ENCODE measurements around the gene STAB1. TPM values are rescaled to one million over a fixed set of nuclear protein-coding genes. Genes with fewer than 3 reads are reported as not detected.
A peak's percentile ranks its signal among the peaks of the same experiment; 100 is the strongest.

Gene STAB1
- total and polyA plus RNA-seq, 2 experiments from 2014 or later: 0.90 to 1.9 TPM

DNA sequence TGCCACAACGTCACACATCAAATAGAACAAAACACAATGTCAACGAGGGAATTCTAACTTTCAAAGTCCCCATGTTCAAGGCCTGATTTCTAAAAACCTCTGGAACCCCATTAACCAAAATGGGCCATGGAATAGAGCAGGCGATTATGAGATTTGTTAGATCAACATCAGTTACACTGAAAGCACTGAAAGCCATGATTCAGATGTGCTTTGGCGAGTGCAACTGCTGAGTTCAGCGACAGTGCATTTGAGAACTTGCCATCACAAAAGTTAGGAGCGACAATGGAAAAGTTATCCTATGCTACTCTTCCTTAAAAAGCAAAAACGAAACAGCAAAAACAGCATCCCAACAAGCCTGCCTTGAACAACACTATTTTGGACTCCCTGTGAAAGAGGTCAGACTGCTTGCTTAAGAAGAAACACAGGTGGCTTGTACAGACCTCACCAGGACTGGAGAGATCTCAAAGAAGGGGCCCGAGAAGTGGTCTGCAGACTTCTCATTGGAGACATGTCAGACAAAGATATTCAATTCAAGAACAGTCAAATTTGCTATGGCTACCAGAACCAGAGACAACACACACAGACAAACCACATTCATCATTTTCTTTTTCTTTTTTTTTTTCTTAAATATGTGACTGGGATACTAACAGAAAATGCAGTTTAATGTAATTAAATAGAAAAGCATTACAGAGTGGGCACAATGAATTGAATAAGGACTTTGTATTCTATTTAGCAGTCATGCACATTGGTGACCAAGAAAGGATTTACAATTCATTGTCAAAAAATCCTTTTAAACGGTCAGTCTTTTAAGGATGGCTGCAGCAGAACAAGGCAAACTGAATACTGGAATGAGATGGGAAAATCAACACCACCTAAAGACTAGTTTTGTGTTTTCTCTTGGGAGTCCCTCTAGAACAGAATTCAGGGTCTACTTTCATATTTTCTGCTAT lies 62.1 kb downstream of the STAB1 start:
- H3K27me3 Mint-ChIP-seq (ENCODE audit: insufficient read depth, low read depth, poor library complexity): peaks cover 2% of the 10 kb centered on the region
- H3K36me3 Mint-ChIP-seq (ENCODE audit: low read depth): peaks cover 31% of the 10 kb centered on the region
- no peak overlapping the region for H3K27ac Mint-ChIP-seq
- H3K36me3 ChIP-seq (ENCODE audit: insufficient read depth): peaks cover 21% of the 10 kb centered on the region
- no peak overlapping the region for H3K4me2 ChIP-seq
- H3K27ac ChIP-seq (ENCODE audit: low read depth): peak overlapping the region; percentile 64; the same call in 1 of the 2 replicates
- no peak overlapping the region for H3K4me3 Mint-ChIP-seq
- peaks cover 7% of the 10 kb centered on the region; the same call in 1 of the 2 replicates for H3K4me1 ChIP-seq (ENCODE audit: insufficient read depth)
- no peaks in the 10 kb centered on the region for H3F3A ChIP-seq (replicated peaks; ENCODE audit: low read depth)
- H2AFZ ChIP-seq: no peak overlapping the region
- H3K9me3 Mint-ChIP-seq: no peaks in the 10 kb centered on the region
- DNase-seq (ENCODE audit: low spot score): no peak
- no peak overlapping the region for H3K4me3 ChIP-seq
- no peak for ATAC-seq
- H3K27me3 ChIP-seq (ENCODE audit: insufficient read depth): no peaks in the 10 kb centered on the region
- TF ChIP-seq ZNF462 (CRISPR knock-in tag; IDR thresholded peaks at IDR 0.05) (no peak), STAT1 (IDR thresholded peaks at IDR 0.05; ENCODE audit: unreplicated experiment) (no peak), NANOG (IDR thresholded peaks at IDR 0.05; ENCODE audit: borderline replicate concordance) (no peak), EZH2 (IDR thresholded peaks at IDR 0.05; ENCODE audit: low read depth, unreplicated experiment) (no peak), ZNF114 (CRISPR knock-in tag; IDR thresholded peaks at IDR 0.05) (no peak), JUNB (IDR thresholded peaks at IDR 0.05; ENCODE audit: unreplicated experiment) (no peak), ZNF331 (CRISPR knock-in tag; IDR thresholded peaks at IDR 0.05; ENCODE audit: low read depth) (no peak)
- TF ChIP-seq, protein P1, sequence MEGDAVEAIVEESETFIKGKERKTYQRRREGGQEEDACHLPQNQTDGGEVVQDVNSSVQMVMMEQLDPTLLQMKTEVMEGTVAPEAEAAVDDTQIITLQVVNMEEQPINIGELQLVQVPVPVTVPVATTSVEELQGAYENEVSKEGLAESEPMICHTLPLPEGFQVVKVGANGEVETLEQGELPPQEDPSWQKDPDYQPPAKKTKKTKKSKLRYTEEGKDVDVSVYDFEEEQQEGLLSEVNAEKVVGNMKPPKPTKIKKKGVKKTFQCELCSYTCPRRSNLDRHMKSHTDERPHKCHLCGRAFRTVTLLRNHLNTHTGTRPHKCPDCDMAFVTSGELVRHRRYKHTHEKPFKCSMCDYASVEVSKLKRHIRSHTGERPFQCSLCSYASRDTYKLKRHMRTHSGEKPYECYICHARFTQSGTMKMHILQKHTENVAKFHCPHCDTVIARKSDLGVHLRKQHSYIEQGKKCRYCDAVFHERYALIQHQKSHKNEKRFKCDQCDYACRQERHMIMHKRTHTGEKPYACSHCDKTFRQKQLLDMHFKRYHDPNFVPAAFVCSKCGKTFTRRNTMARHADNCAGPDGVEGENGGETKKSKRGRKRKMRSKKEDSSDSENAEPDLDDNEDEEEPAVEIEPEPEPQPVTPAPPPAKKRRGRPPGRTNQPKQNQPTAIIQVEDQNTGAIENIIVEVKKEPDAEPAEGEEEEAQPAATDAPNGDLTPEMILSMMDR (conservative IDR thresholded peaks at IDR 0.05; ENCODE audit: low read depth in 2 of 2): no peak
- TF ChIP-seq, protein P2, sequence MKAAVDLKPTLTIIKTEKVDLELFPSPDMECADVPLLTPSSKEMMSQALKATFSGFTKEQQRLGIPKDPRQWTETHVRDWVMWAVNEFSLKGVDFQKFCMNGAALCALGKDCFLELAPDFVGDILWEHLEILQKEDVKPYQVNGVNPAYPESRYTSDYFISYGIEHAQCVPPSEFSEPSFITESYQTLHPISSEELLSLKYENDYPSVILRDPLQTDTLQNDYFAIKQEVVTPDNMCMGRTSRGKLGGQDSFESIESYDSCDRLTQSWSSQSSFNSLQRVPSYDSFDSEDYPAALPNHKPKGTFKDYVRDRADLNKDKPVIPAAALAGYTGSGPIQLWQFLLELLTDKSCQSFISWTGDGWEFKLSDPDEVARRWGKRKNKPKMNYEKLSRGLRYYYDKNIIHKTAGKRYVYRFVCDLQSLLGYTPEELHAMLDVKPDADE (IDR thresholded peaks at IDR 0.05): no peak
- TF ChIP-seq, protein P3, sequence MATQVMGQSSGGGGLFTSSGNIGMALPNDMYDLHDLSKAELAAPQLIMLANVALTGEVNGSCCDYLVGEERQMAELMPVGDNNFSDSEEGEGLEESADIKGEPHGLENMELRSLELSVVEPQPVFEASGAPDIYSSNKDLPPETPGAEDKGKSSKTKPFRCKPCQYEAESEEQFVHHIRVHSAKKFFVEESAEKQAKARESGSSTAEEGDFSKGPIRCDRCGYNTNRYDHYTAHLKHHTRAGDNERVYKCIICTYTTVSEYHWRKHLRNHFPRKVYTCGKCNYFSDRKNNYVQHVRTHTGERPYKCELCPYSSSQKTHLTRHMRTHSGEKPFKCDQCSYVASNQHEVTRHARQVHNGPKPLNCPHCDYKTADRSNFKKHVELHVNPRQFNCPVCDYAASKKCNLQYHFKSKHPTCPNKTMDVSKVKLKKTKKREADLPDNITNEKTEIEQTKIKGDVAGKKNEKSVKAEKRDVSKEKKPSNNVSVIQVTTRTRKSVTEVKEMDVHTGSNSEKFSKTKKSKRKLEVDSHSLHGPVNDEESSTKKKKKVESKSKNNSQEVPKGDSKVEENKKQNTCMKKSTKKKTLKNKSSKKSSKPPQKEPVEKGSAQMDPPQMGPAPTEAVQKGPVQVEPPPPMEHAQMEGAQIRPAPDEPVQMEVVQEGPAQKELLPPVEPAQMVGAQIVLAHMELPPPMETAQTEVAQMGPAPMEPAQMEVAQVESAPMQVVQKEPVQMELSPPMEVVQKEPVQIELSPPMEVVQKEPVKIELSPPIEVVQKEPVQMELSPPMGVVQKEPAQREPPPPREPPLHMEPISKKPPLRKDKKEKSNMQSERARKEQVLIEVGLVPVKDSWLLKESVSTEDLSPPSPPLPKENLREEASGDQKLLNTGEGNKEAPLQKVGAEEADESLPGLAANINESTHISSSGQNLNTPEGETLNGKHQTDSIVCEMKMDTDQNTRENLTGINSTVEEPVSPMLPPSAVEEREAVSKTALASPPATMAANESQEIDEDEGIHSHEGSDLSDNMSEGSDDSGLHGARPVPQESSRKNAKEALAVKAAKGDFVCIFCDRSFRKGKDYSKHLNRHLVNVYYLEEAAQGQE (IDR thresholded peaks at IDR 0.05; ENCODE audit: unreplicated experiment): no peak
- H3K9me2 ChIP-seq (ENCODE audit: insufficient read depth): no peaks in the 10 kb centered on the region
- peaks cover 17% of the 10 kb centered on the region; the same call in 2 of the 3 replicates for H3K4me1 Mint-ChIP-seq
- H4K20me1 ChIP-seq (replicated peaks; ENCODE audit: insufficient read depth): no peaks in the 10 kb centered on the region
- no peaks in the 10 kb centered on the region for H3K79me2 ChIP-seq (replicated peaks; ENCODE audit: insufficient read depth)
